ENCODE data around the gene ZFAND2A.
"Not testable (repeated sequence)": the region's sequence is repeated elsewhere in the genome, so short reads cannot be mapped to it uniquely, and the experiment has no call there.

The ZFAND2A gene

DNA sequence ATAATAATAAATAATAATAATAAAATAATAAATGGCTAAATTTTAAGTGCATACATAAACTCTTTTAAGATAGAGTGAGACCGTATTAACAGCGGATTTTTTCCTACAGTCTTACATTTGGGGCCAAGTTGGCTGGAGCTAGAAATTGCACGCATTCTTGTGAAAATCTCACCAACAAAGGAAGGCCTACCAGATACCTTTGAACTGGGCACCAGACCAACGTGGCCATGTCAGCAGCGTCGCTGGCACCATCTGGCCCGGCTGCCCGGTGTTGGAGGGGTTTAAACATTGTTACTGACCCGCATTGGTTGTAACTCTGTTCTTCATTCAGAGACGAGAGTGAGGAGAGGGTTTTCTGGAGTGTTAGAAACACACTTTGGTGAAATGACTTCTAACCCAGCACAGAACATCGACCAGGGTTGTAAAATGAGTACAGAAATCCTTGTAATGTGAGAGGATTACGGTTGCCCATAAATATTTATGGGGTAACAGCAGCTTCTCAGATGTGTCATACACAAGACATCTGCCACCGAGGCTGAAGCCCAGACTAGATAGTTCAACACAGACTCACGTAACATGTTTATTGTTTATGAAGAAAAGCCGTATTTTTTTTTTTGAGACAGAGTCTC lies 38.1 kb upstream of the ZFAND2A start:
- DNase-seq (ENCODE audit: low read depth), result peak; percentile 73
- no peak overlapping the region for H3K4me3 ChIP-seq (ENCODE audit: control insufficient read depth, low read depth, low read length)
- TF ChIP-seq, protein P1, sequence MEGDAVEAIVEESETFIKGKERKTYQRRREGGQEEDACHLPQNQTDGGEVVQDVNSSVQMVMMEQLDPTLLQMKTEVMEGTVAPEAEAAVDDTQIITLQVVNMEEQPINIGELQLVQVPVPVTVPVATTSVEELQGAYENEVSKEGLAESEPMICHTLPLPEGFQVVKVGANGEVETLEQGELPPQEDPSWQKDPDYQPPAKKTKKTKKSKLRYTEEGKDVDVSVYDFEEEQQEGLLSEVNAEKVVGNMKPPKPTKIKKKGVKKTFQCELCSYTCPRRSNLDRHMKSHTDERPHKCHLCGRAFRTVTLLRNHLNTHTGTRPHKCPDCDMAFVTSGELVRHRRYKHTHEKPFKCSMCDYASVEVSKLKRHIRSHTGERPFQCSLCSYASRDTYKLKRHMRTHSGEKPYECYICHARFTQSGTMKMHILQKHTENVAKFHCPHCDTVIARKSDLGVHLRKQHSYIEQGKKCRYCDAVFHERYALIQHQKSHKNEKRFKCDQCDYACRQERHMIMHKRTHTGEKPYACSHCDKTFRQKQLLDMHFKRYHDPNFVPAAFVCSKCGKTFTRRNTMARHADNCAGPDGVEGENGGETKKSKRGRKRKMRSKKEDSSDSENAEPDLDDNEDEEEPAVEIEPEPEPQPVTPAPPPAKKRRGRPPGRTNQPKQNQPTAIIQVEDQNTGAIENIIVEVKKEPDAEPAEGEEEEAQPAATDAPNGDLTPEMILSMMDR (IDR thresholded peaks at IDR 0.05; ENCODE audit: control insufficient read depth, insufficient read depth, low read depth, low read length, missing control alignments), result no peak

DNA sequence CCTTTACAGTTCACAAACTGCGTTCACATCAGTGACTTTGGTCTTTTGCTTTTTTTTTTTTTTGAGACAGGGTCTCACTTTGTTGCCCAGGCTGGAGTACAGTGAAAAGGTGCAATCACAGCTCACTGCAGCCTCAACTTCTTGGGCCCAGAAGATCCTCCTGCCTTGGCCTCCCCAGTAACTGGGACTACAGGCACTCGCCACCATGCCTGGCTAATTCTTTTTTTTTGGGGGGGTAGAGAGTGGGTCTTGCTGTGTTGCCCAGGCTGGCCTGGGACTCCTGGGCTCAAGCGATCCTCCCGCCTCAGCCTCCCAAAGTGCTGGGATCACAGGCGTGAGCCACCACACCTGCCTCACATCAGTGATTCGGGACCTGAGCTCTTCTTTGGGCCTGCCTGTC lies 37.0 kb upstream of the ZFAND2A start:
- DNase-seq (ENCODE audit: low read depth), result no peak
- no peak overlapping the region for H3K4me3 ChIP-seq (ENCODE audit: control insufficient read depth, low read depth, low read length)
- TF ChIP-seq, protein P1 (IDR thresholded peaks at IDR 0.05; ENCODE audit: control insufficient read depth, insufficient read depth, low read depth, low read length, missing control alignments), result no peak

DNA sequence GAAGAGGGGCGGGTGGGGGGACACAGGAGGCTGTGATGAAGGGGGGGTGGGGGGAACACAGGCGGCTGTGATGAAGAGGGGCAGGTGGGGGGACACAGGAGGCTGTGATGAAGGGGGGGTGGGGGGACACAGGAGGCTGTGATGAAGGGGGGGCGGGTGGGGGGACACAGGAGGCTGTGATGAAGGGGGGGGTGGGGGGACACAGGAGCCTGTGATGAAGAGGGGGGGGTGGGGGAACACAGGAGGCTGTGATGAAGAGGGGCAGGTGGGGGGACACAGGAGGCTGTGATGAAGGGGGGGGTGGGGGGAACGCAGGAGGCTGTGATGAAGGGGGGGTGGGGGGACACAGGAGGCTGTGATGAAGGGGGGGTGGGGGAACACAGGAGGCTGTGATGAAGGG lies 36.4 kb upstream of the ZFAND2A start:
- not testable (repeated sequence) for DNase-seq (ENCODE audit: low read depth); H3K4me3 ChIP-seq (ENCODE audit: control insufficient read depth, low read depth, low read length)

DNA sequence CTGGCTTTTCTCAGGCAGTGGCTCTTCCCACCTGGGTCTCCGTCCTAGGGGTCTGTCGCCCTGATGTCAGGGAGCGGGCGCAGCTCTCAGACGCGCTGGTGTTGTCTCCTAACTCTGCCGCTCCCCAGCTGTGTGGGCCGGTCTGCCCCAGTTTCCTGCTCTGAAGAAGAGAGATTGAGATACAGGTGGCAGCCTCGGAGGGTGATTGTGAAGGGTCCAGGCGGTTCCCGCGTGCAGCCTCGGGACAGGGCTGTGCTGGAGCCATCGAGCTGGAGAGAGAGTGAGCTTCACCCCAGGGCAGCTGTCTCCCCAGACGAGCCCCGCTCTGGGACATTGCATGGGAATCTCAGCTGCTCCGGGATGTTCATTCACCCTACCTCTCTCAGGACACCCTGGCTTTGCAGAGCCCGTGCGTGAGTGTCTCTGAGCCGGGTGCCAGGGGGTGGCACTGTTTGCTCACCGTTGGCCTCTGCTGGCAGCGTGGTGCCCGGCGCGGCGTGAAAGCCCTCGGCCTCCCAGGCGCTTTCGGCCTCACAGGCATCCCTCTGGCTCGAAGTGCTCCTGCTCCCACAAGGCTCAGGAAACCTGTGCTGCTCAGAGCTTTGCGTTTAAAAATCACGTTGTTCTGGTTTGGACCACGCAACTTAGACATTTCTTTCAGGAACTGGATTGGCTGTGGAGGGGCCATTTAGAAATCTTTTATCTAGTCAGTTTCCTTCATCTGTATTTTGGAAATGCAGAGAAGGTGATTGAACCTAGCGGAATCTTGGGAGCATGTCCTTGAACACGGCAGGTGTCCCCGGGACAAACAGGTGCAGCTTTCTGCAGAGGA lies 33.8 kb upstream of the ZFAND2A start:
- TF ChIP-seq, protein P1 (IDR thresholded peaks at IDR 0.05; ENCODE audit: control insufficient read depth, insufficient read depth, low read depth, low read length, missing control alignments), result peak; percentile 77
- DNase-seq (ENCODE audit: low read depth), result no peak
- H3K4me3 ChIP-seq (ENCODE audit: control insufficient read depth, low read depth, low read length), result no peak overlapping the region

DNA sequence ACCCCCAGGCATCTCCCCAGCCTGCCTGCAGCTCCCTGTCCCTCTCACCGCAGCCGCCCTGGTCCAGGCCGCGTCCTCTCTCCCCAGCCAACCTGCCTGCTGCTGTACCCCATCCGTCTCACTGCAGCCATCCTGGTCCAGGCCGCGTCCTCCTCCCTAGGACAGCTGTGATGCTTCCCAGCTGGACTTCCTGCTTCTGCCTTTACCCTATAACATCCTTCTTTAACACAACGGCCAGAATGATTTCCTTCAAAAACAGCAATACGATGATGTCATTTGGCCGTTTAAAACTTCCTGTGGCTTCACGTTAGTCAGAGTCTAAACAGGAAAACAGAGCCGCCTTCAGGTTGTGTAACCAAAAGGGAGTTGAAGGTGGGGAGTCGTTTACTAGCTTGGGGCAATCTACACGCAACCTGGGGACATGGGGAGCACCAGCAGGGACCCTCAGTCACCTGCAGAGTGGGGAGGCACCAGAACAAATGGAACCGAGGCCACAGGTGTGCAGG lies 32.2 kb upstream of the ZFAND2A start:
- TF ChIP-seq, protein P1 (IDR thresholded peaks at IDR 0.05; ENCODE audit: control insufficient read depth, insufficient read depth, low read depth, low read length, missing control alignments), result no peak
- no peak overlapping the region for H3K4me3 ChIP-seq (ENCODE audit: control insufficient read depth, low read depth, low read length)
- peak; percentile 40 for DNase-seq (ENCODE audit: low read depth)

DNA sequence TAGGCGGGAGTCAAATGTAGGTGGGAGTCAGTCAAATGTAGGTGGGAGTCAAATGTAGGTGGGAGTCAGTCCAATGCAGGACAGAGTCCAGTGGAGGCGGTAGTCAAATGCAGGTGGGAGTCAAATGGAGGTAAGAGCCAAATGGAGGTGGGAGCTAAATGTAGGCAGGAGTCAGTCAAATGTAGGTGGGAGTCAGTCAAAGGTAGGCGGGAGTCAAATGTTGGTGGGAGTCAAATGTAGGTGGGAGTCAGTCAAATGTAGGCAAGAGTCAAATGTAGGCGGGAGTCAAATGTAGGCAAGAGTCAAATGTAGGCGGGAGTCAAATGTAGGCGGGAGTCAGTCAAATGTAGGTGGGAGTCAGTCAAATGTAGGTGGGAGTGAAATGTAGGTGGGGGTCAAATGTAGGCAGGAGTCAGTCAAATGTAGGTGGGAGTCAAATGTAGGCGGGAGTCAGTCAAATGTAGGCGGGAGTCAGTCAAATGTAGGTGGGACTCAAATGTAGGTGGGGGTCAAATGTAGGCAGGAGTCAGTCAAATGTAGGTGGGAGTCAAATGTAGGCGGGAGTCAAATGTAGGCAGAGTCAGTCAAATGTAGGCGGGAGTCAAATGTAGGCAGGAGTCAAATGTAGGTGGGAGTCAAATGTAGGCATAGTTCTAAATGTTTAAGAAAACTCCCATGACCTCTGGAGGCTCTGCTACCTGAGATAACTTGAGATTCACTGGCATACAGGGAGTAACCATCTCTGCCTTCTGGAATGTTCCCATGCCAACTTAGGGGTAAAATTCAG lies 30.2 kb upstream of the ZFAND2A start:
- TF ChIP-seq, protein P1 (IDR thresholded peaks at IDR 0.05; ENCODE audit: control insufficient read depth, insufficient read depth, low read depth, low read length, missing control alignments), result no peak
- no peak overlapping the region for H3K4me3 ChIP-seq (ENCODE audit: control insufficient read depth, low read depth, low read length)
- DNase-seq (ENCODE audit: low read depth), result no peak
